Measurements from ENCODE around the gene GDPD5.

Gene GDPD5

DNA sequence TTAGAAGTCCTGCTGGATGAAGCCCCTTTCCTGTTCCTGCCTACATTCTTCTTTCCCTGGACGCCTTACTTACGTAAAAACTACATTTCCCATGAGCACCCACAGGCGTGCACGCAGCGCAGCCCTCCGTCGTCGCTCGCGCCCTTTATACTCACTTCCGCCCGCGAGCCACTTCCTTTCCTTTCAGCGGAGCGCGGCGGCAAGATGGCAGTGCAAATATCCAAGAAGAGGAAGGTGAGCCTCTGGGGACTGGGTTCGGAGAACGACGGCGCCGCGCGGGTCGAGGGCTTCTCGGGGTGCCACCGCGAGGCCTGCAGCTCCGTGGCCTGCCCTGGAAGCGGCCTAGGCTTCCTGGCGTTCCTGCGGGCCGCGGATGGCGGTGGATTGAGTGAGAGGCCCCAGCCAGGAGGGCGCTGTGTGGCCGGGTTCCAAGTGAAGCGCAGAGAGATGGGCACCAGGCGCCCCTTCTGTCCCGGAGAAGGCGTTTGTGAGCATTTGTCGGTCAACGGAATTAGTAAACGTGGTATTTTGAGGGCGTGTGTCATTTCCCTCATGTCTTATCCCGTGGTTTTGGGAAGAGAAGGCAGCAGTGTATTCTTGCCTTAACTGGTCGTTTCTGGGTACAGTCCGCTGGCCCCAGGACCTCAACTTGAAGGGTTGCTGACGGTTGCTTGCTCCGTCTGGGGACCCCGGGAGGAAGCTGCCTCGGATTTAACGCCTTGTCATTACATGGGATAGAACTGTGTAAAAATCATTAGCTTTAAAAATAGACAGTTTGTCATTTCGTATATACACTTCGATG, 126.2 kb downstream of the GDPD5 start, which contains the start of gene RPS3:
TSS of gene RPS3 (plus strand) at position 175 of the 802 bp plus-strand sequence. CDS start at position 205, 30 bp downstream.
- DNase-seq (ENCODE audit: low read depth in 2 of 2), result peak; percentile 76

DNA sequence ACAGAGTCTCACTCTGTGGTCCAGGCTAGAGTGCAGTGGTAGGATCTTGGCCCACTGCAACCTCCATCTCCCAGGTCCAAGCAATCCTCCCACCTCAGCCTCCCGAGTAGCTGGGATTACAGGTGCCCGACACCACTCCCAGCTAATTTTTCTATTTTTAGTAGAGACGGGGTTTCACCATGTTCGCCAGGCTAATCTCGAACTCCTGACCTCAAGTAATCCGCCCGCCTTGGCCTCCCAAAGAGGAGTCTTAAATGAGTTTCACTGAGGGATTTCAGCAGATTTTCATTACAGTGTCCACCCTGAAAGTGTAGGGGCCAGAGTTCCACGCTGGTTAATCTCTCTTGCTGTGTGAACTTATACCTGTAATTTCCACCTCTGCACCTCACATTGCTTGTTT, 126.8 kb downstream of the GDPD5 start:
- no peak for DNase-seq (ENCODE audit: low read depth in 2 of 2)

DNA sequence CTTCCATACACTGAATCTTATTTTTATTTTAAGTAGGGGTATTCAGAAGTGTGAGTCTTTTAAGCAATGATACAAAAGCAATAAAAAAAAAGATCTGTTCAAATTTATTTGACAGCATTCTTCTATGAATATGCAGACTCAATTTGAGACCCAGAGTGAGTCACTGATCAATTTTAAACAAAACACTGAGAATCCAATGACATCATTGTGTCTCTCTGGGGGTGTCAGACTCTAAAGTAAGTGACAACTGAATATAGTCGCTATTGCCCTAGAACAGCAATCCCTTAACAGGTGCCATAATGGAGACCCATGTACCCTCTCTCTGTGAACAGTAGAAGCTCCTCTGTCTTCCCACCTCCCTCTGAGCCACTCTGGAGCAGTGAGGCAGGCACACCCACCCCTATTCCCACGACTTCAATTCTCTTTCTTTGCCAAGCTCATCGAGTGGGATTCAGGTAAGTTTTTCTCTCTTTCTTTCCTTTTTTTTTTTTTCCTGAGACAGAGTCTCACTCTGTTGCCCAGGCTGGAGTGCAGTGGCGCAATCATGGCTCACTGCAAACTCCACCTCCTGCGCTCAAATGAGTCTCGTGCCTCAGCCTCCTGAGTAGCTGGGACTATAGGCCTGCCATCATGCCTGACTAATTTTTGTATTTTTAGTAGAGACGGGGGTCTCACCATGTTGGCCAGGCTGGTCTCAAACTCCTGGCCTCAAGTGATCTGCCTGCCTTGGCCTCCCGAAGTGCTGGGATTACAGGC, 131.5 kb downstream of the GDPD5 start:
- no peak for DNase-seq (ENCODE audit: low read depth in 2 of 2)

DNA sequence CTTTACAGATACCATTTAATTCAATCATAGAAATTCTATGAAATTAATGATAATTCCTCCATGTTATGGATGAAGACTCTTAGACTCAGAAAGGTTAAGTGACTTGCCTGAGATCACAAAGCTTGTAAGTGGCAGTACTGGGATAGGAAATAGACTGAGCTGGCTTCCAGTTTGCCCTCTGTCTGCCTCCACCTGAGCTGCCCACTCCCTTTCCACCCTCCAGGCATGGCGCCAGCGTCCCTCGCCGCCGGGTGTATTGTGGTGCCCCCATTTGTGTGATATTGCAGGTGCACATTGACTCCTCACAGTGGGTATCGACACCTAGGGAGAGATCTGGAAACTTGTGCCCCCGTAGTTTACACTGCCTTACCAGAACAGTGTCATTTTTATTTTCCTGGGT, 135.8 kb downstream of the GDPD5 start:
- no peak for DNase-seq (ENCODE audit: low read depth in 2 of 2)

DNA sequence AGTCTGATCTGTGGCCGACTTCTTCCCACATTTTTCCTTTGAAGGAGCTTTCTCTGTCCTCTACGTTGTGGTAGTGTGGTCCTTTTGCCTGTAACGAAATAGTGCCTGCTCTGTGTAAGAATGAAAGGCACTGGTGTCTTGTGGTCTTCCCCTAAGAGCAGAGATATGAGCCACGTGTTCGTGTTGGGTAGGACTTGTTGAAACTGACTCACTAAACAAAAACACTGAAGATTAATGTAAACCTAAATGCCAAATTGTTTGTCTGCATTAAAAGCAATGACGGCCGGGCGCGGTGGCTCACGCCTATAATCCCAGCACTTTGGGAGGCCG, 136.5 kb downstream of the GDPD5 start:
- no peak for DNase-seq (ENCODE audit: low read depth in 2 of 2)

DNA sequence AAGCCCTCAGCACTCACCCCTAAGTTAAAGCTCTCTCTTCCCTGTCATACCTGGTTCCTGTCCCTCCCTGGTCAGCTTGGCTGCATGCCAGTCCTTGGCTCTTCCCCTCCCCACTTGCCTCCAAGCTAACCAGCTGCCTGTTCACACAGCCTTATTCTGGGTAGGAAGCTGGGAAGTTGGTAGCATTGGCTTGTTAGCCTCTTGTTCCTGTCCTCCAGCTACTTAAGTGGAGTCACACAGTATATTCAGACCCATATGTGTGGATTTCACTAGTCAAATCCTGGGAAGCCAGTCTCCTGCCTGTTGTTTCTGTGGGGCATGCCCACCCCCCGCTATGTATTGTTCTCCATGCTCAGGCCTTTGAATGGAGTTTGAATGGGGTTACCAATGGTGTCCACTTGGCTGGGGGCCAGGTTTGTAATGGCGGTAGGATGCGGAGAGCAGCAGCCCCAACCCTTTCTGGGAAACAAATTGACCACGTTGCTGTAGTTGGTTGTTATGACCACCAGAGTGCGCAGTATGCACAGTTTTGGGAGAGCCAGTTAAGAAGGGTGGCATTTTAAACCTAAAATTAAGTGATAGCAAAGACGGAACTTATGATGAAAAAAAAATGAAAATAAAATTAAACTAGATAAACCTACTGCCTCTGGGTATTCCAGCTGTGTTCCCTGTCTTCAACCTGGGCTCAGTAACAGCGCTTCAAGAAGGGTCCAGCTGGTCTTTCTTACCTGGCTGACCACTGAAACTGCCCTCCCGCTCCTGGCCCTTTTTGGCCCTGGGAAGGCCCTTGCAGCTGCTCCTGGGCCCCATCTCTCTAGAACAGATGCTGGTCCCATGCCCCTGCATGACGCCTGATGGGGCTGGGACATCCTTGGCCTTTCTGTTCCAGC, 137.1 kb downstream of the GDPD5 start:
- peak; percentile 18 to 51 for DNase-seq (ENCODE audit: low read depth in 2 of 2)

DNA sequence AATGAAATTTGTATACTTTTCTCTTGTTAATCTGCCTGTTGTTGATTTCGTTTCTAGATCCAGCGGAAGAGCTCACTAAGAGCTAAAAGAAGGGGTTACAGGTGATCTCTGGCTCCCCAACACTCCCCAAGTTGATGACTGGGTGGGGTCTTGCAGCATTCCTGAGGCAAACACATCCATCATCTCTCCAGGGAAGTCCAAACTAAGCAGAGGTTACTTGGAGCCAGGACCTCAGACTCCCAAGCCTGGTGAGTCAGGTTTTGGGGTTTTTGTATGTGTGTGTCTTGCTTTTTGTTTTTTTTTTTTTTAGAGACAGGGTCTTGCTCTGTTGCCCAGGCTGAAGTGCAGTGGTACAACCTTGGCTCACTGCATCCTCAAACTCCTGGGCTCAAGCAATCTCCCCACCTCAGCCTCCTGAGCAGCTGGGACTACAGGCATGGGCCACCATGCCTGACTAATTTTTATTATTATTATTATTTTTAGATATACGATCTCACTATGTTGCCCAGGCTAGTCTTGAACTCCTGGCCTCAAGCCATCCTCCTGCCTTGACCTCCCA, 137.9 kb downstream of the GDPD5 start:
- no peak for DNase-seq (ENCODE audit: low read depth in 2 of 2)

DNA sequence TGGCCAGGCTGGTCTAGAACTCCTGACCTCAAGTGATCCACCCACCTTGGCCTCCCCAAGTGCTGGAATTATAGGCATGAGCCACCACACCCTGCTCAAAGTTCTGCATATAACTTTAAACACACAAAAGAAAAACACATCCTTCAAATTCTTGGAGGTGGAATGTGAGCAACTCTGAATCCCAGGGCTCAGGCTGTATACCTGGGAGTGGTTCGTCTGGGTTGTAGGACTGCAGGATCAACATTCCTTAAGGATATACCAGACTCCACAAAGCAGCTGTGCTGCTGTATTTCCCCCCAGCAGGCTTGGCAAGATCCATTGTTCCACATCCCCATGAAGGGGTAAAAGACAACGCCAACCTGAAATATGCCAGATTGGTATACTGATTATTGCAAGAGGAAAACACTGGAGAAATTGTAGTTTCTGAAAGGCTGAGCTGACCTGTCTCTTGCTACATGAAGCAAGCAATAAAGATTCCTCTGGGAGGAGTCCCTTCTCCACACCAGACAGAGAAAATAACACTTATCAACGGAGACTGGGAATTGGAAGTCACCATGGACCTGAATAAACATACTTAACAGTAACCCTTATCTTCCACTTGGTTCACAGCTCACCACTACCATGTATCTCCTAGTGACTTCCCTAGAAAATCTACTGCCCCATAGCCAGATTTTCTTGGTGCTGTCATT, 138.7 kb downstream of the GDPD5 start:
- no peak for DNase-seq (ENCODE audit: low read depth in 2 of 2)

Measured in stimulated activated CD8-positive, alpha-beta memory T cell treated with anti-CD3 and anti-CD28 coated beads, Interleukin-15, amount 100 ng/mL, for 4 hours (primary cell).